HepG2 (cell line): ENCODE results near the gene RAI14. TPM values are rescaled to one million over a fixed set of nuclear protein-coding genes. Genes with fewer than 3 reads are reported as not detected.
A peak's percentile ranks its signal among the peaks of the same experiment; 100 is the strongest.

ENCODE experiments used
- ATAC-seq: fragments of 200-7000 bp; cut with Tn5 transposase; 3 replicates; pipeline ENCODE4 v1.9.1; 2020; ENCODE audit warnings: mild to moderate bottlenecking, moderate library complexity
- BruUV-seq: library from RNA; stranded (reverse); fragments of 400-500 nt; replicated peaks from 2 replicates; lab custom pipeline; 2021; lab: Mats Ljungman, UMichigan
- CTCF ChIA-PET: fragments of 300-600 bp; formaldehyde crosslinking; extraction: SDS; loops from one replicate; lab custom pipeline; 2021; ENCODE audit warnings: low total read pairs, inconsistent platforms, low intra/inter-chr PET ratio; lab: Yijun Ruan, JAX
- POLR2A ChIA-PET: fragments of 350-600 bp; sonication (Branson Sonifier 250); formaldehyde crosslinking; loops from one replicate; lab custom pipeline; 2020; ENCODE audit warnings: antibody characterized with exemption, inconsistent platforms; lab: Yijun Ruan, JAX
- DNase-seq: peaks from one replicate; pipeline ENCODE4 v3.0.0-alpha.2; 2015; ENCODE audit warnings: low spot score
- FAIRE-seq: peaks from 3 replicates; lab custom pipeline; 2011; peaks lifted over from hg19 to GRCh38; lab: Jason Lieb, UNC
- H2AFZ ChIP-seq: one replicate; pipeline ENCODE4 v1.6.1; 2011; ENCODE audit warnings: low read length, inconsistent platforms
- H3K27ac ChIP-seq: fragments of 300-600 bp; 3 replicates; pipeline ENCODE4 v1.8.0; 2011; ENCODE audit warnings: mixed run types, mild to moderate bottlenecking, mixed read lengths, low read length, inconsistent platforms; ENCODE audit not compliant: insufficient read depth; ENCODE audit errors: extremely low read length
- H3K27me3 ChIP-seq, 2 experiments: fragments of 200-600 bp in 1 of 2; 2 replicates in 1 of 2; 3 replicates in 1 of 2; pipeline versions ENCODE4 v1.6.0 to v1.8.0; 2011; ENCODE audit warnings: low read length in 2 of 2, mild to moderate bottlenecking in 2 of 2, moderate library complexity in 2 of 2, inconsistent platforms in 1 of 2; ENCODE audit not compliant: insufficient read depth in 2 of 2, control insufficient read depth in 1 of 2
- H3K36me3 ChIP-seq, 2 experiments: fragments of 200-600 bp in 1 of 2; replicated peaks in 1 of 2; 2 replicates in 1 of 2; 3 replicates in 1 of 2; pipeline versions ENCODE4 v1.5.1 to v1.8.0; 2011; ENCODE audit warnings: low read length in 2 of 2, inconsistent platforms in 1 of 2; ENCODE audit not compliant: insufficient read depth in 2 of 2, control insufficient read depth in 1 of 2
- H3K4me1 ChIP-seq: 2 replicates; pipeline ENCODE4 v1.5.1; 2012; ENCODE audit warnings: low read length, inconsistent platforms; ENCODE audit not compliant: insufficient read depth
- H3K4me2 ChIP-seq: 2 replicates; pipeline ENCODE4 v1.6.0; 2011; ENCODE audit warnings: low read depth, low read length, inconsistent platforms
- H3K4me3 ChIP-seq, 3 experiments: fragments of 200-600 bp in 1 of 3; sonication (generic), shearing (Covaris generic) in 1 of 3; replicated peaks in 1 of 3; 2 replicates each; pipeline ENCODE4 v1.5.1; 2011 to 2016; ENCODE audit warnings: low read length in 3 of 3, inconsistent platforms in 2 of 3, low read depth in 2 of 3, mild to moderate bottlenecking in 2 of 3, control low read depth in 1 of 3, mixed read lengths in 1 of 3; ENCODE audit not compliant: insufficient read depth in 1 of 3
- H3K79me2 ChIP-seq: one replicate; pipeline ENCODE4 v1.6.1; 2011; ENCODE audit warnings: low read length, inconsistent platforms; ENCODE audit not compliant: insufficient read depth
- H3K9ac ChIP-seq: 2 replicates; pipeline ENCODE4 v1.6.0; 2011; ENCODE audit warnings: mild to moderate bottlenecking, low read depth, low read length, inconsistent platforms; ENCODE audit not compliant: insufficient read depth
- H3K9me3 ChIP-seq: 2 replicates; pipeline ENCODE4 v1.5.1; 2012; ENCODE audit warnings: mild to moderate bottlenecking, low read length
- H4K20me1 ChIP-seq: 2 replicates; pipeline ENCODE4 v1.6.0; 2011; ENCODE audit warnings: inconsistent platforms, mild to moderate bottlenecking, low read length, moderate library complexity; ENCODE audit not compliant: insufficient read depth
- CEBPB ChIP-seq: IDR thresholded peaks from 2 replicates; pipeline ENCODE4 v1.6.1; 2011; ENCODE audit warnings: low read depth, low read length, improper control_type of control experiment, borderline replicate concordance
- DMAP1 ChIP-seq: IDR thresholded peaks from 2 replicates; pipeline ENCODE4 v1.6.1; 2016
- TBX2 ChIP-seq: sonication (generic); formaldehyde crosslinking; IDR thresholded peaks from 2 replicates; pipeline ENCODE4 v1.5.0; 2020; ENCODE audit warnings: missing genetic modification reagents, mild to moderate bottlenecking, borderline replicate concordance
- ZFY ChIP-seq: sonication (generic); formaldehyde crosslinking; IDR thresholded peaks from 2 replicates; pipeline ENCODE4 v1.4.0; 2020; ENCODE audit warnings: missing genetic modification reagents
- ZNF234 ChIP-seq: sonication (generic); formaldehyde crosslinking; conservative IDR thresholded peaks from 2 replicates; pipeline ENCODE4 v1.5.1; 2020; ENCODE audit warnings: mild to moderate bottlenecking, missing genetic modification reagents
- ZNF552 ChIP-seq: sonication (generic); formaldehyde crosslinking; IDR thresholded peaks from 2 replicates; pipeline ENCODE4 v1.9.0; 2022; ENCODE audit warnings: missing genetic modification reagents, mild to moderate bottlenecking, borderline replicate concordance
- WGBS: methylation state at CpG from one replicate; pipeline ENCODE4 v1.1.6; 2017; ENCODE audit warnings: low lambda C conversion rate; 5-methylcytosine and 5-hydroxymethylcytosine counted together
- in situ Hi-C: cut with HindIII; loops from 2 replicates; pipeline ENCODE4 v1.10.0; 2017; ENCODE audit warnings: low pct_unique_long_range_greater_than_20kb; ENCODE audit not compliant: extremely low pct_ligation_motif_present
- intact Hi-C: fragments of 100-400 bp; cut with micrococcal nuclease; formaldehyde crosslinking; loops from one replicate; pipeline ENCODE4 v1.10.0; 2022; ENCODE audit not compliant: unreplicated experiment
- polyA plus RNA-seq, 8 experiments: library from polyadenylated mRNA; depleted of rRNA in 3 of 8; stranded (reverse) in 7 of 8; unstranded in 1 of 8; fragments of >200 nt; fragmentation: Illumina TruSeq in 4 of 8; extraction: Trizol in 4 of 8; gene quantifications; 2 replicates each; pipeline versions ENCODE4 v1.2.1 to v1.2.3, GENCODE V29; 2011 to 2016; ENCODE audit warnings: low read depth in 4 of 8, missing spikeins in 1 of 8, mixed read lengths in 1 of 8; ENCODE audit not compliant: insufficient read depth in 1 of 8
- total RNA-seq, 5 experiments: library from RNA; depleted of rRNA; stranded (reverse); fragments of >200 nt; fragmentation: Illumina TruSeq; extraction: Trizol; gene quantifications; 2 replicates each; pipeline ENCODE4 v1.2.3, GENCODE V29; 2016; ENCODE audit warnings: low read depth in 1 of 5
- TF ChIP-seq, protein P1 (sequence below): sonication (generic); formaldehyde crosslinking; IDR thresholded peaks from 2 replicates; pipeline ENCODE4 v1.4.0; 2020; ENCODE audit warnings: missing genetic modification reagents, borderline replicate concordance

The RAI14 gene
- total and polyA plus RNA-seq, 2 of the 13 experiments (the other 11 are each of a cell fraction or from before 2014, with no cell fraction given), result 12.6 to 18.2 TPM

GRCh38 chr5:34802834-34803563 lies 146.9 kb downstream of the RAI14 start:
- Histone ChIP-seq H3K27me3 (no peaks in the 10 kb centered on the region), H3K79me2 (no peaks in the 10 kb centered on the region), H3K4me3 (no peak overlapping the region), H3K9ac (no peak overlapping the region), H3K27ac (no peak overlapping the region), H3K4me2 (no peak overlapping the region), H4K20me1 (no peaks in the 10 kb centered on the region), H3K36me3 (peaks cover 1 to 7% of the 10 kb centered on the region in 2 experiments; a peak in 4 of 5 replicates), H3K9me3 (no peaks in the 10 kb centered on the region), H2AFZ (no peak overlapping the region), H3K4me1 (no peaks in the 10 kb centered on the region)
- TF ChIP-seq, protein P1, sequence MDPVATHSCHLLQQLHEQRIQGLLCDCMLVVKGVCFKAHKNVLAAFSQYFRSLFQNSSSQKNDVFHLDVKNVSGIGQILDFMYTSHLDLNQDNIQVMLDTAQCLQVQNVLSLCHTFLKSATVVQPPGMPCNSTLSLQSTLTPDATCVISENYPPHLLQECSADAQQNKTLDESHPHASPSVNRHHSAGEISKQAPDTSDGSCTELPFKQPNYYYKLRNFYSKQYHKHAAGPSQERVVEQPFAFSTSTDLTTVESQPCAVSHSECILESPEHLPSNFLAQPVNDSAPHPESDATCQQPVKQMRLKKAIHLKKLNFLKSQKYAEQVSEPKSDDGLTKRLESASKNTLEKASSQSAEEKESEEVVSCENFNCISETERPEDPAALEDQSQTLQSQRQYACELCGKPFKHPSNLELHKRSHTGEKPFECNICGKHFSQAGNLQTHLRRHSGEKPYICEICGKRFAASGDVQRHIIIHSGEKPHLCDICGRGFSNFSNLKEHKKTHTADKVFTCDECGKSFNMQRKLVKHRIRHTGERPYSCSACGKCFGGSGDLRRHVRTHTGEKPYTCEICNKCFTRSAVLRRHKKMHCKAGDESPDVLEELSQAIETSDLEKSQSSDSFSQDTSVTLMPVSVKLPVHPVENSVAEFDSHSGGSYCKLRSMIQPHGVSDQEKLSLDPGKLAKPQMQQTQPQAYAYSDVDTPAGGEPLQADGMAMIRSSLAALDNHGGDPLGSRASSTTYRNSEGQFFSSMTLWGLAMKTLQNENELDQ (CRISPR knock-in tag), result no peak
- peak; percentile 32; the same call in 1 of the 2 replicates for TF ChIP-seq CEBPB
- no peak for FAIRE-seq
- no TSS peak for BruUV-seq
- in situ Hi-C loops, result no loop called here
- WGBS, result 97% methylated on average over 8 of the region's 9 CpGs
- intact Hi-C loops, result no loop called here
- DNase-seq, result no peak
- ChIA-PET POLR2A (no interaction called here), CTCF (no interaction called here)
- no peak for ATAC-seq

- CTCF ChIA-PET, result no interaction called here
- no peak overlapping the region for H2AFZ ChIP-seq
These were observed 148.0 kb downstream of the RAI14 start for GRCh38 chr5:34803974-34804732.

More at GRCh38 chr5:34803974-34804732, 148.0 kb downstream of the RAI14 start:
- FAIRE-seq (no peak), DNase-seq (no peak), ATAC-seq (no peak)
- POLR2A ChIA-PET, result no interaction called here
- BruUV-seq, result no TSS peak
- no peaks in the 10 kb centered on the region for H3K4me1 ChIP-seq
- H3K9ac ChIP-seq, result no peak overlapping the region
- H4K20me1 ChIP-seq, result no peaks in the 10 kb centered on the region
- H3K4me2 ChIP-seq, result no peak overlapping the region
- in situ Hi-C loops (no loop called here), intact Hi-C loops (no loop called here)
- H3K27me3 ChIP-seq, result no peaks in the 10 kb centered on the region
- H3K27ac ChIP-seq, result no peak overlapping the region
- no peaks in the 10 kb centered on the region for H3K9me3 ChIP-seq
- H3K36me3 ChIP-seq, result peaks cover 0 to 5% of the 10 kb centered on the region in 2 experiments; a peak in 2 of 5 replicates
- H3K79me2 ChIP-seq, result no peaks in the 10 kb centered on the region
- H3K4me3 ChIP-seq, result no peak overlapping the region
- TF ChIP-seq CEBPB, result peak; percentile 75
- TF ChIP-seq DMAP1, result no peak
- TF ChIP-seq ZNF552 (CRISPR knock-in tag), result no peak
- no peak for TF ChIP-seq ZNF234 (CRISPR knock-in tag)
- no peak for TF ChIP-seq ZFY
- TF ChIP-seq TBX2 (CRISPR knock-in tag), result no peak
- WGBS, result 98% methylated on average over 4 of the region's 4 CpGs
